SK-N-MC (cell line): ENCODE measurements around the gene SYTL4.

Experiments
- EZH2 ChIP-seq: fragments of 200-600 bp; sonication (generic); IDR thresholded peaks from one replicate; pipeline ENCODE4 v1.6.1; 2017; ENCODE audit warnings: antibody characterized with exemption
- FOXP2 ChIP-seq: optimal IDR thresholded peaks from 2 replicates; pipeline ENCODE3; 2011; ENCODE audit warnings: mild to moderate bottlenecking, moderate library complexity; ENCODE audit not compliant: insufficient read depth; ENCODE audit errors: extremely low read length, control extremely low read depth
- POLR2AphosphoS5 ChIP-seq: IDR thresholded peaks from 2 replicates; pipeline ENCODE4 v1.6.1; 2012; ENCODE audit warnings: mild to moderate bottlenecking, low read depth, low read length, borderline replicate concordance

GRCh38 chrX:100652266-100652665, 79.7 kb downstream of the SYTL4 start:
- TF ChIP-seq POLR2AphosphoS5 (no peak), EZH2 (no peak), FOXP2 (no peak)
